IMR-90 (cell line): ENCODE results near the gene KDM2B. TPM values are rescaled to one million over a fixed set of nuclear protein-coding genes. Genes with fewer than 3 reads are reported as not detected.

ENCODE experiments used
- ATAC-seq: fragments of 200-7000 bp; cut with Tn5 transposase; 2 replicates; pipeline ENCODE4 v1.9.1; 2020; ENCODE audit warnings: low read depth, mild to moderate bottlenecking, moderate library complexity
- BruUV-seq: library from RNA; stranded (reverse); fragments of 400-500 nt; replicated peaks from 2 replicates; lab custom pipeline; 2021; lab: Mats Ljungman, UMichigan
- CTCF ChIA-PET: fragments of 300-600 bp; formaldehyde crosslinking; extraction: SDS; loops from one replicate; lab custom pipeline; 2021; ENCODE audit warnings: antibody characterized with exemption; lab: Yijun Ruan, JAX
- POLR2A ChIA-PET: fragments of 300-600 bp; sonication (Branson Sonifier 250); formaldehyde crosslinking; loops from one replicate; lab custom pipeline; 2022; ENCODE audit warnings: antibody characterized with exemption; ENCODE audit not compliant: unreplicated experiment; lab: Charles Lee
- DNase-seq: peaks from one replicate; pipeline ENCODE4 v3.0.0; 2013
- H2AFZ ChIP-seq: replicated peaks from 2 replicates; pipeline ENCODE3; 2013; ENCODE audit warnings: low read length, mild to moderate bottlenecking; ENCODE audit not compliant: poor library complexity
- H2AK5ac ChIP-seq: 2 replicates; pipeline ENCODE4 v1.6.1; 2013; ENCODE audit warnings: low read depth, low read length, inconsistent platforms
- H2AK9ac ChIP-seq: replicated peaks from 2 replicates; pipeline ENCODE3; 2013; ENCODE audit warnings: mild to moderate bottlenecking, low read depth, low read length, moderate library complexity; ENCODE audit not compliant: poor library complexity
- H2BK120ac ChIP-seq: 2 replicates; pipeline ENCODE4 v1.6.1; 2013; ENCODE audit warnings: low read depth, low read length, inconsistent platforms
- H2BK15ac ChIP-seq: 3 replicates; pipeline ENCODE4 v1.6.1; 2013; ENCODE audit warnings: low read depth, low read length, inconsistent platforms
- H2BK20ac ChIP-seq: 2 replicates; pipeline ENCODE4 v1.6.1; 2013; ENCODE audit warnings: low read depth, mild to moderate bottlenecking, inconsistent platforms, low read length, moderate library complexity
- H2BK5ac ChIP-seq: 2 replicates; pipeline ENCODE4 v1.6.1; 2013; ENCODE audit warnings: mild to moderate bottlenecking, low read depth, low read length, inconsistent platforms; ENCODE audit not compliant: poor library complexity, severe bottlenecking
- H3K14ac ChIP-seq: replicated peaks from 2 replicates; pipeline ENCODE4 v1.6.1; 2013; ENCODE audit warnings: low read depth, low read length, inconsistent platforms
- H3K18ac ChIP-seq: 2 replicates; pipeline ENCODE4 v1.6.1; 2013; ENCODE audit warnings: low read depth, low read length, control low read depth
- H3K23ac ChIP-seq: 2 replicates; pipeline ENCODE4 v1.6.1; 2013; ENCODE audit warnings: low read depth, low read length, inconsistent platforms
- H3K27ac ChIP-seq: 2 replicates; pipeline ENCODE4 v1.5.1; 2013; ENCODE audit warnings: mild to moderate bottlenecking, control low read depth, low read length; ENCODE audit not compliant: insufficient read depth
- H3K27me3 ChIP-seq: 2 replicates; pipeline ENCODE4 v1.6.1; 2013; ENCODE audit warnings: low read length; ENCODE audit not compliant: control insufficient read depth, insufficient read depth
- H3K36me3 ChIP-seq: 2 replicates; pipeline ENCODE4 v1.6.1; 2013; ENCODE audit warnings: low read length, mixed read lengths; ENCODE audit not compliant: control insufficient read depth, insufficient read depth
- H3K4ac ChIP-seq: 2 replicates; pipeline ENCODE4 v1.6.1; 2013; ENCODE audit warnings: low read depth, low read length, inconsistent platforms
- H3K4me1 ChIP-seq: 2 replicates; pipeline ENCODE4 v1.6.1; 2013; ENCODE audit warnings: low read length, mixed read lengths; ENCODE audit not compliant: control insufficient read depth, insufficient read depth
- H3K4me2 ChIP-seq: 2 replicates; pipeline ENCODE4 v1.6.1; 2013; ENCODE audit warnings: low read depth, mild to moderate bottlenecking, control low read depth, low read length, moderate library complexity
- H3K4me3 ChIP-seq: 2 replicates; pipeline ENCODE4 v1.5.1; 2013; ENCODE audit warnings: low read depth, mild to moderate bottlenecking, control low read depth, low read length, moderate library complexity; ENCODE audit not compliant: insufficient read depth
- H3K56ac ChIP-seq: 2 replicates; pipeline ENCODE4 v1.6.1; 2013; ENCODE audit warnings: low read length, inconsistent platforms; ENCODE audit not compliant: insufficient read depth; ENCODE audit errors: extremely low read depth
- H3K79me1 ChIP-seq, 2 experiments: 2 replicates each; pipeline ENCODE4 v1.6.1; 2013; ENCODE audit warnings: low read length in 2 of 2, inconsistent platforms in 1 of 2, low read depth in 1 of 2
- H3K9ac ChIP-seq: 2 replicates; pipeline ENCODE4 v1.6.1; 2013; ENCODE audit warnings: low read depth, low read length, control low read depth
- H3K9me1 ChIP-seq: 2 replicates; pipeline ENCODE4 v1.6.1; 2013; ENCODE audit warnings: low read length, inconsistent platforms; ENCODE audit not compliant: insufficient read depth
- H3K9me3 ChIP-seq: 2 replicates; pipeline ENCODE4 v1.6.1; 2013; ENCODE audit warnings: low read length; ENCODE audit not compliant: control insufficient read depth, insufficient read depth
- H4K20me1 ChIP-seq: 2 replicates; pipeline ENCODE4 v1.6.1; 2013; ENCODE audit warnings: low read length, inconsistent platforms; ENCODE audit not compliant: insufficient read depth
- H4K5ac ChIP-seq: 2 replicates; pipeline ENCODE4 v1.6.1; 2013; ENCODE audit warnings: mild to moderate bottlenecking, low read depth, low read length, control low read depth
- H4K8ac ChIP-seq, 2 experiments: 2 replicates each; pipeline ENCODE4 v1.6.1; 2013; ENCODE audit warnings: low read depth in 2 of 2, low read length in 2 of 2, control low read depth in 1 of 2, inconsistent platforms in 1 of 2
- H4K91ac ChIP-seq: 2 replicates; pipeline ENCODE4 v1.6.1; 2013; ENCODE audit warnings: low read depth, low read length, inconsistent platforms; ENCODE audit not compliant: insufficient read depth
- CHD1 ChIP-seq: IDR thresholded peaks from 2 replicates; pipeline ENCODE4 v1.6.1; 2012; ENCODE audit warnings: low read depth, low read length, improper control_type of control experiment
- ELK1 ChIP-seq: fragments of 150-350 bp; IDR thresholded peaks from 2 replicates; pipeline ENCODE4 v1.6.1; 2016; ENCODE audit warnings: low read depth, mild to moderate bottlenecking, low read length, moderate library complexity, borderline replicate concordance
- MAZ ChIP-seq: IDR thresholded peaks from 2 replicates; pipeline ENCODE4 v1.6.1; 2012; ENCODE audit warnings: low read depth, mild to moderate bottlenecking, low read length, improper control_type of control experiment, moderate library complexity, borderline replicate concordance
- POLR2A ChIP-seq: IDR thresholded peaks from 2 replicates; pipeline ENCODE4 v1.6.1; 2012; ENCODE audit warnings: mild to moderate bottlenecking, low read depth, low read length
- SMC3 ChIP-seq: fragments of 150-350 bp; IDR thresholded peaks from 2 replicates; pipeline ENCODE4 v1.6.1; 2016; ENCODE audit warnings: low read depth, mild to moderate bottlenecking, antibody characterized with exemption, low read length, moderate library complexity
- WGBS, 2 experiments: methylation state at CpG; one replicate each; pipeline versions ENCODE4 v1.1.5 to v1.1.7; 2013; ENCODE audit warnings: missing lambda C conversion rate in 2 of 2; ENCODE audit not compliant: insufficient read length in 1 of 2; ENCODE audit errors: extremely low coverage in 2 of 2; 5-methylcytosine and 5-hydroxymethylcytosine counted together
- dilution Hi-C: fragments of 300-500 bp; cut with HindIII; formaldehyde crosslinking; loops from one replicate; pipeline ENCODE4 v1.14.3; 2018; ENCODE audit warnings: low sequenced_read_pairs; ENCODE audit not compliant: unreplicated experiment
- in situ Hi-C: fragments of 300-500 bp; cut with MboI; formaldehyde crosslinking; loops from 3 replicates; pipeline ENCODE4 v1.14.3; 2019; ENCODE audit warnings: low sequenced_read_pairs, inconsistent platforms, mixed read lengths
- intact Hi-C: fragments of 100-400 bp; cut with micrococcal nuclease; formaldehyde crosslinking; loops from 2 replicates; pipeline ENCODE4 v1.10.0; 2022
- polyA plus RNA-seq, 3 experiments: library from polyadenylated mRNA; depleted of rRNA; stranded (reverse); fragments of >200 nt; gene quantifications; 2 replicates each; pipeline ENCODE4 v1.2.3, GENCODE V29; 2012; ENCODE audit warnings: low replicate concordance in 1 of 3
- total RNA-seq: library from RNA; depleted of rRNA; stranded (reverse); fragments of >200 nt; gene quantifications from 2 replicates; pipeline ENCODE4 v1.2.3, GENCODE V29; 2012

The KDM2B gene
- total and polyA plus RNA-seq, 2 of the 4 experiments (the other 2 are of a cell fraction), result 22.6 to 24.2 TPM

- H3K4ac ChIP-seq, result no peak overlapping the region
- DNase-seq, result no peak
- ATAC-seq, result no peak
- H3K4me1 ChIP-seq, result no peaks in the 10 kb centered on the region
- H3K9me3 ChIP-seq, result no peaks in the 10 kb centered on the region
- H3K79me1 ChIP-seq, result peaks cover 37 to 62% of the 10 kb centered on the region in 2 experiments
- H3K56ac ChIP-seq, result no peak overlapping the region
- H2AK9ac ChIP-seq, result no peak overlapping the region
- no peak overlapping the region for H3K14ac ChIP-seq
- H3K36me3 ChIP-seq, result peaks cover 9% of the 10 kb centered on the region
- no peak overlapping the region for H4K5ac ChIP-seq
- H4K91ac ChIP-seq, result no peak overlapping the region
- no peak overlapping the region for H2BK120ac ChIP-seq
- H4K8ac ChIP-seq, result no peak overlapping the region
- no peak overlapping the region for H3K9ac ChIP-seq
- no peak overlapping the region for H3K4me3 ChIP-seq
- no TSS peak for BruUV-seq
- peaks cover 15% of the 10 kb centered on the region for H3K9me1 ChIP-seq
- TF ChIP-seq MAZ (no peak), CHD1 (no peak), ELK1 (no peak), SMC3 (no peak), POLR2A (no peak)
- dilution Hi-C loops (no loop called here), in situ Hi-C loops (no loop called here), intact Hi-C loops (no loop called here)
- H2AFZ ChIP-seq, result no peak overlapping the region
- peaks cover 43% of the 10 kb centered on the region for H4K20me1 ChIP-seq
- H3K18ac ChIP-seq, result no peak overlapping the region
- H2BK20ac ChIP-seq, result no peak overlapping the region
- no peaks in the 10 kb centered on the region for H3K27me3 ChIP-seq
- no peak overlapping the region for H3K23ac ChIP-seq
- no peak overlapping the region for H2BK5ac ChIP-seq
- no peak overlapping the region for H3K27ac ChIP-seq
- no peak overlapping the region for H2BK15ac ChIP-seq
- ChIA-PET CTCF (no interaction called here), POLR2A (no interaction called here)
- WGBS, 2 experiments, result no CpG with 5 or more reads among the region's 6 CpGs
- H2AK5ac ChIP-seq, result no peak overlapping the region
- H3K4me2 ChIP-seq, result no peak overlapping the region
Measured at GRCh38 chr12:121454921-121455320, 125.9 kb downstream of the KDM2B start.
